Chondrocyte (in vitro differentiated cells): ENCODE measurements around the gene EMC1. TPM values are rescaled to one million over a fixed set of nuclear protein-coding genes. Genes with fewer than 3 reads are reported as not detected.
A peak's percentile ranks its signal among the peaks of the same experiment; 100 is the strongest.
"Not testable (repeated sequence)": the region's sequence is repeated elsewhere in the genome, so short reads cannot be mapped to it uniquely, and the experiment has no call there.

Experiments used
- DNase-seq: peaks from one replicate; pipeline ENCODE4 v3.0.0; 2021; ENCODE audit warnings: mixed read lengths, low spot score
- H3K27ac Mint-ChIP-seq: one replicate; pipeline ENCODE4 v1.8.0; 2021; ENCODE audit warnings: mild to moderate bottlenecking, moderate library complexity, mixed read lengths; ENCODE audit not compliant: unreplicated experiment
- H3K27me3 Mint-ChIP-seq: 2 replicates; pipeline ENCODE4 v1.8.0; 2021; ENCODE audit warnings: low read depth, mixed read lengths
- H3K36me3 Mint-ChIP-seq: 2 replicates; pipeline ENCODE4 v1.8.0; 2021; ENCODE audit warnings: low read depth, mixed read lengths
- H3K4me1 Mint-ChIP-seq: 2 replicates; pipeline ENCODE4 v1.8.0; 2021; ENCODE audit warnings: low read depth, mild to moderate bottlenecking, mixed read lengths
- H3K4me3 Mint-ChIP-seq: one replicate; pipeline ENCODE4 v1.8.0; 2021; ENCODE audit warnings: mild to moderate bottlenecking, moderate library complexity, mixed read lengths; ENCODE audit not compliant: unreplicated experiment
- H3K9me3 Mint-ChIP-seq: 2 replicates; pipeline ENCODE4 v1.8.0; 2021; ENCODE audit warnings: low read depth, mixed read lengths
- CTCF ChIP-seq: fragments of 200-600 bp; sonication (generic); IDR thresholded peaks from 2 replicates; pipeline ENCODE4 v1.5.0; 2021; ENCODE audit warnings: antibody characterized with exemption, mild to moderate bottlenecking, moderate library complexity
- total RNA-seq: library from RNA; stranded (reverse); gene quantifications from 3 replicates; pipeline ENCODE4 v1.2.1, GENCODE V29; 2021

Gene EMC1
- total RNA-seq, 1 donor from 2014 or later: 51.9 TPM

GRCh38 chr1:19234224-19234623, 17.1 kb downstream of the EMC1 start:
- Mint-ChIP-seq H3K27ac (no peak overlapping the region), H3K36me3 (peaks cover 31% of the 10 kb centered on the region), H3K9me3 (no peaks in the 10 kb centered on the region), H3K27me3 (no peaks in the 10 kb centered on the region), H3K4me3 (no peak overlapping the region), H3K4me1 (peaks cover 8% of the 10 kb centered on the region)
- TF ChIP-seq CTCF: no peak
- DNase-seq: no peak

GRCh38 chr1:19232524-19232846, 18.8 kb downstream of the EMC1 start:
- peaks cover 27% of the 10 kb centered on the region for H3K36me3 Mint-ChIP-seq
- peaks cover 8% of the 10 kb centered on the region for H3K4me1 Mint-ChIP-seq
- no peaks in the 10 kb centered on the region for H3K9me3 Mint-ChIP-seq
- H3K4me3 Mint-ChIP-seq: no peak overlapping the region
- H3K27ac Mint-ChIP-seq: peak overlapping the region; percentile 59
- no peaks in the 10 kb centered on the region for H3K27me3 Mint-ChIP-seq
- DNase-seq: no peak
- TF ChIP-seq CTCF: peak; percentile 40

GRCh38 chr1:19231736-19232523, 19.4 kb downstream of the EMC1 start:
- DNase-seq, H3K9me3 Mint-ChIP-seq, H3K27me3 Mint-ChIP-seq, H3K4me3 Mint-ChIP-seq, H3K4me1 Mint-ChIP-seq: not testable (repeated sequence)
- Mint-ChIP-seq H3K27ac (peak overlapping the region; percentile 59), H3K36me3 (peaks cover 26% of the 10 kb centered on the region)

- no peaks in the 10 kb centered on the region for H3K9me3 Mint-ChIP-seq
- H3K4me3 Mint-ChIP-seq: no peak overlapping the region
- peaks cover 8% of the 10 kb centered on the region for H3K4me1 Mint-ChIP-seq
- DNase-seq: no peak
- H3K27ac Mint-ChIP-seq: no peak overlapping the region
- no peak for TF ChIP-seq CTCF
- H3K36me3 Mint-ChIP-seq: peaks cover 33% of the 10 kb centered on the region
- no peaks in the 10 kb centered on the region for H3K27me3 Mint-ChIP-seq
Measured at GRCh38 chr1:19229828-19230325, 21.4 kb downstream of the EMC1 start.

GRCh38 chr1:19229229-19229628, 22.1 kb downstream of the EMC1 start:
- no peak overlapping the region for H3K27ac Mint-ChIP-seq
- H3K36me3 Mint-ChIP-seq: peaks cover 39% of the 10 kb centered on the region
- H3K4me1 Mint-ChIP-seq: peaks cover 8% of the 10 kb centered on the region
- no peak for DNase-seq
- no peak for TF ChIP-seq CTCF
- no peaks in the 10 kb centered on the region for H3K27me3 Mint-ChIP-seq
- no peaks in the 10 kb centered on the region for H3K9me3 Mint-ChIP-seq
- H3K4me3 Mint-ChIP-seq: no peak overlapping the region
